Muscle layer of duodenum (tissue), 2 donors: ENCODE measurements around the gene CHKB.
"Not testable (repeated sequence)": the region's sequence is repeated elsewhere in the genome, so short reads cannot be mapped to it uniquely, and the experiment has no call there.

Experiments used
- H3K27ac ChIP-seq: one replicate; pipeline ENCODE4 v1.7.0; 2013; ENCODE audit warnings: mild to moderate bottlenecking, low read length
- H3K27me3 ChIP-seq: one replicate; pipeline ENCODE4 v1.7.0; 2013; ENCODE audit warnings: low read depth, mild to moderate bottlenecking, control low read depth, low read length
- H3K36me3 ChIP-seq, 2 donors: one replicate each; pipeline ENCODE4 v1.7.0; 2013; ENCODE audit warnings: low read length in 2 of 2, control low read depth in 1 of 2, mild to moderate bottlenecking in 1 of 2; ENCODE audit not compliant: insufficient read depth in 2 of 2, control insufficient read depth in 1 of 2
- H3K4me1 ChIP-seq, 2 donors: one replicate each; pipeline ENCODE4 v1.7.0; 2013; ENCODE audit warnings: low read length in 2 of 2, mild to moderate bottlenecking in 2 of 2, control low read depth in 1 of 2, moderate library complexity in 1 of 2; ENCODE audit not compliant: insufficient read depth in 2 of 2, control insufficient read depth in 1 of 2
- H3K4me3 ChIP-seq, 2 donors: one replicate each; pipeline ENCODE4 v1.7.0; 2013; ENCODE audit warnings: low read length in 2 of 2, low read depth in 1 of 2, mild to moderate bottlenecking in 1 of 2
- H3K9me3 ChIP-seq, 2 donors: one replicate each; pipeline ENCODE4 v1.7.0; 2013; ENCODE audit warnings: low read length in 2 of 2, control low read depth in 1 of 2, mild to moderate bottlenecking in 1 of 2; ENCODE audit not compliant: control insufficient read depth in 1 of 2
- donor health status: healthy.

Gene CHKB

DNA sequence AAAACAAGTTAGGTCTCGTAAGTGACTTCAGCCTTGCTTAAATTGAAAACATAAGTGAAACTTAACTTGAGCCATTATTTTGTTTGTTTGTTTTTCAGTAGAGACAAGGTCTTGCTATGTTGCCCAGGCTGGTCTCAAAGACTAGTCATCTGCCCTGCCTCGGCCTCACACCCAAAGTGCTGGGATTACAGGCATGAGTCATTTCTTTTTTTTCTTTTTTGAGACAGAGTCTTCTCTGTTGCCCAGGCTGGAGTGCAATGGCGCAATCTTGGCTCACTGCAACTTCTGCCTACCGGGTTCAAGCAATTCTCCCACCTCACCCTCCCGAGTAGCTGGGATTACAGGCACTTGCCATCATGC is 41.0 kb downstream of the CHKB start:
- H3K9me3 ChIP-seq = not testable (repeated sequence)

DNA sequence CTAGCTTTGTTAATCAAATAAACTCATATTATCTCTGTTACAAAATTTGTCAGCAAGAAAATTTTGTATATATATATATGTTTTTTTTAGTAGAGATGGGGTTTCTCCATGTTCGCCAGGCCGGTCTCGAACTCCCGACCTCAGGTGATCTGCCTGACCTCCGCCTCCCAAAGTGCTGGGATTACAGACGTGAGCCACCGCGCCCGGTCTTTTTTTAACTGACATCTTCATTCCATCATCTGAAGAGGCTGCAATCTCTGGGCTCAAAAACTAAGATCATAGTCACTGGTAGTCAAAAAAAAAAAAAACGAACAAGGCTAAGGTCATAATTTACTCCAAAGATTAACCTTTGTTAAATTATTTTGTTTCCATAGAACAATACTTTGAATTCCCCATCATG is 42.3 kb downstream of the CHKB start:
- no peaks in the 10 kb centered on the region for H3K9me3 ChIP-seq
- no peaks in the 10 kb centered on the region for H3K27me3 ChIP-seq
- H3K27ac ChIP-seq = peak overlapping the region; percentile 64
- peaks cover 4 to 9% of the 10 kb centered on the region in 2 donors for H3K4me1 ChIP-seq
- no peak overlapping the region for H3K4me3 ChIP-seq
- H3K36me3 ChIP-seq = no peaks in the 10 kb centered on the region

More for the DNA sequence above, 41.0 kb downstream of the CHKB start:
- not testable (repeated sequence) for H3K27me3 ChIP-seq, H3K36me3 ChIP-seq, H3K4me3 ChIP-seq, H3K4me1 ChIP-seq
- H3K27ac ChIP-seq = peak overlapping the region; percentile 45

DNA sequence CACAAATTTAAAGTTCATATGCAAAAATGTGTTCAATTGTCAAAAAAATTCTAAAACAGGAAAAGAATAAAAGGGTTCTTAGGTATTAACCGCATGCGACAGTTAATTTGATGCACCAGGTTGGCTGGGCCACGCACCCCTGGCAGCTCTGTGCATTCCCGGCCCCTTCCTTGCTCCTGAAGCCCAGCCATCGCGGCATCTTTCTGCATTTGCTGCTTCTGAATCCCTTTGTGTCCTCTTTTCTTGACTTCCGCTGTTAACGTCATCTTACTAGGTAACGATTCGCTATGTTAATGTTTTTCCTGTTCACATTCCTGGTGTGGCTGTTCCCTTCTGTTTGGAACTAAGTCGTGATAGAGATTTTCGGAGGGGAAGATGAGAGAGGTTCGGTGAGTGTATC is 44.9 kb downstream of the CHKB start:
- Histone ChIP-seq H3K4me3 (no peak overlapping the region), H3K27ac (peak overlapping the region; percentile 73), H3K4me1 (peaks cover 0 to 9% of the 10 kb centered on the region in 2 donors), H3K27me3 (no peaks in the 10 kb centered on the region), H3K9me3 (no peaks in the 10 kb centered on the region), H3K36me3 (no peaks in the 10 kb centered on the region)

DNA sequence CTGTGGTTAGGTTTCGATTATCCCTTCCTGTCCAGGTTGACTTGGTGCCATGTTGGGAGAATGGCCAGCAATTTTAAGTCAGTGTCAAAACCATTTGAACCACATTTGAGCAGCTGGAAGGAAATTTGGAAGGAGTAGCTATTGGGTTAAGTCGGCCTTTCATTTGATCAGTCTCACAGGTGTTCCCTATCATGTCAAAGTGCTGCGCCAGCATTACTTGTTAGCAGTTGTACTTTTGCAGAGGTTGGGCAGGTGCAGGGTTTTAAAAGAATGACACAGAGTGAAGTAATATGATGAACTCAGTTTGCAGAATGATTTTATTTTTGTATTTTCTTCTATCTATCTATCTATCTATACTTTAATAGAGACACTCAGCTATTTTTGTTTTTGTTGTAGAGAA is 46.4 kb downstream of the CHKB start:
- Histone ChIP-seq H3K27ac (no peak overlapping the region), H3K36me3 (no peaks in the 10 kb centered on the region), H3K9me3 (no peaks in the 10 kb centered on the region), H3K4me1 (peaks cover 9 to 15% of the 10 kb centered on the region in 2 donors), H3K27me3 (no peaks in the 10 kb centered on the region), H3K4me3 (no peak overlapping the region)

DNA sequence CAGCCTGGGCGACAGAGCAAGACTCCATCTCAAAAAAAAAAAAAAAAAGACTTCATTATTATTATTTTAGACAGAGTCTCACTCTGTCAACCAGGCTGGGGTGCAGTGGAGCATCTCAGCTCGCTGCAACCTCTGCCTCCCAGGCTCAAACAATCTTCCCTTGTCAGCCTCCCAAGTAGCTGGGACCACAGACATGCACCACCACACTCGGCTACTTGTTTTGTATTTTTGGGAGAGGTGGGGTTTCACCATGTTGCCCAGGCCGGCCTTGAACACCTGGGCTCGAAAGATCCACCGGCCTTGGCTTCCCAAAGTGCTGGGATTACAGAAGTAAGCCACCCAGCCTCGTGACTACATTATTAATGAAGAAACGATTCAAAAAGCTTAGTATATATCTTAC is 47.5 kb downstream of the CHKB start:
- no peaks in the 10 kb centered on the region for H3K27me3 ChIP-seq
- H3K36me3 ChIP-seq = peaks cover 0 to 1% of the 10 kb centered on the region in 2 donors
- H3K9me3 ChIP-seq = no peaks in the 10 kb centered on the region
- H3K4me3 ChIP-seq = no peak overlapping the region
- H3K4me1 ChIP-seq = peaks cover 5 to 26% of the 10 kb centered on the region in 2 donors
- no peak overlapping the region for H3K27ac ChIP-seq

DNA sequence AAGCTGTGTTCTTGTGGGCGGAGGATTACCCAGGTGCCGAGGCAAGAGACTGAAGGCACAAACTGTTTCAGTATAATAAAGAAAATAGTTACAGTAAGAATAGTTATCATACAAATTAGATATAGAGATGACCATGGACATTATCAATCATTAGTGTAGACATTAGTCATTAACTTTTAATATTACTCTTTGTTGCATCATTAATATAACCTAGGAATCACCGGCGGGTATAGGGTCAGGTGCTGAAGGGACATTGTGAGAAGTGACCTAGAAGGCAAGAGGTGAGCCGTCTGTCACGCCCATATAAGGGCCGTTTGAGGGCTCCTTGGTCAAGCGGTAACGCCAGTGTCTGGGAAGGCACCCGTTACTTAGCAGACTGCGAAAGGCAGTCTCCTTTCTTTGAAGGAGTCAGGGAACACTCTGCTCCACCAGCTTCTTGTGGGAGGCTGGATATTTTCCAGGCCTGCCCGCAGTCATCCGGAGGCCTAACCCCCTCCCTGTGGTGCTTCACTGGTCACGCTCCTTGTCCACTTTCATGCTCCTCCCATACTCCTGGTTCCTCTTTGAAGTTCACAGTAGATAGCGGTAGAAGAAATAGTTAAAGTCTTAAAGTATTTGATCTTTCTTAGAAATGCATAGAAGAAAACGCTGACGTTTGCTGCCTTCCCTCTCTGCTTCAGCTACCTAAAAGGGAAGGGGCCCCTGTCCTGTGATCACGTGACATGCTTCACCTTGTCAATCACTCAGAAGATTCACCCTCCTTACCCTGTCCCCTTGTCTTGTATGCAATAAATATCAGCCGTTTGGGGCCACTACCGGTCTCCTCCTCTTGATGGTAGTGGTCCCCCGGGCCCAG is 48.6 kb downstream of the CHKB start:
- peaks cover under 1 to 32% of the 10 kb centered on the region in 2 donors for H3K4me1 ChIP-seq
- H3K9me3 ChIP-seq, H3K27ac ChIP-seq, H3K36me3 ChIP-seq, H3K4me3 ChIP-seq, H3K27me3 ChIP-seq: not testable (repeated sequence)

DNA sequence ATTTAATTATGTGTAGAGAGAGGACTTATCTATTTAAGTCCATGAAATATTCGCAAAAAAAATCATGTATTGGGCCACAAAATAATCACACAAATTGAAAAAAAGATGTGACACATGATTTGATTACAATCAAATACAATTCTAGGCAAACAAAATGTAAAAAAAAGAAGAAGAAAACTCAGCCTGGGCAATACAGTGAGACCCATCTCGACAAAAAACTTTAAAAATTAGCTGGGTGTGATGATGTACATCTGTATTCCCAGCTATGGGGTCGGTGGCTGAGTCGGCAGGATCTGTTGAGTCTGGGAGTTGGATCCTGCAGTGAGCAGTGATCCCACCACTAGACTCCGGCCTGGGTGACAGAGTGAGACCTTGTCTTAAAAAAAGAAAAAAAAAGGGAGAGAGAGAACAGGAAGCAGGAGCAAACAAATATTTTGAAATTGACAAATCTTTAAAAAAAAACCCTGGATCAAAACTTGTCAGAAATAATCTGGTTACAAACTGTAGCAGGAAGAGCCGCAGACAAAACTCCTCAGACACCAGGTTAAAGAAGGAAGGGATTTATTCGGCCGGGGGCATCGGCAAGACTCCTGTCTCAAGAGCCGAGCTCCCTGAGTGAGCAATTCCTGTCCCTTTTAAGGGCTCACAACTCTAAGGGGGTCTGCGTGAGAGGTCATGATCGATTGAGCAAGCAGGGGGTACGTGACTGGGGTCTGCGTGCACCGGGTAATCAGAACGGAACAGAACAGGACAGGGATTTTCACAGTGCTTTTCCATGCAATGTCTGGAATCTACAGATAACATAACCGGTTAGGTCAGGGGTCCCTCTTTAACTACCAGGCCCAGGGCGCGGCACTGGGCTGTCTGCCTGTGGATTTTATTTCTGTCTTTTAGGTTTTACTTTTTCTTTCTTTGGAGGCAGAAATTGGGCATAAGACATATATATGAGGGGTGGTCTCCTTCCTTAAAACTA is 49.5 kb downstream of the CHKB start:
- H3K36me3 ChIP-seq = peaks cover 3% of the 10 kb centered on the region in 2 donors
- H3K4me1 ChIP-seq = peaks cover 4 to 32% of the 10 kb centered on the region in 2 donors
- H3K4me3 ChIP-seq = no peak overlapping the region
- H3K27me3 ChIP-seq = no peaks in the 10 kb centered on the region
- no peaks in the 10 kb centered on the region for H3K9me3 ChIP-seq
- H3K27ac ChIP-seq = peak overlapping the region; percentile 56

DNA sequence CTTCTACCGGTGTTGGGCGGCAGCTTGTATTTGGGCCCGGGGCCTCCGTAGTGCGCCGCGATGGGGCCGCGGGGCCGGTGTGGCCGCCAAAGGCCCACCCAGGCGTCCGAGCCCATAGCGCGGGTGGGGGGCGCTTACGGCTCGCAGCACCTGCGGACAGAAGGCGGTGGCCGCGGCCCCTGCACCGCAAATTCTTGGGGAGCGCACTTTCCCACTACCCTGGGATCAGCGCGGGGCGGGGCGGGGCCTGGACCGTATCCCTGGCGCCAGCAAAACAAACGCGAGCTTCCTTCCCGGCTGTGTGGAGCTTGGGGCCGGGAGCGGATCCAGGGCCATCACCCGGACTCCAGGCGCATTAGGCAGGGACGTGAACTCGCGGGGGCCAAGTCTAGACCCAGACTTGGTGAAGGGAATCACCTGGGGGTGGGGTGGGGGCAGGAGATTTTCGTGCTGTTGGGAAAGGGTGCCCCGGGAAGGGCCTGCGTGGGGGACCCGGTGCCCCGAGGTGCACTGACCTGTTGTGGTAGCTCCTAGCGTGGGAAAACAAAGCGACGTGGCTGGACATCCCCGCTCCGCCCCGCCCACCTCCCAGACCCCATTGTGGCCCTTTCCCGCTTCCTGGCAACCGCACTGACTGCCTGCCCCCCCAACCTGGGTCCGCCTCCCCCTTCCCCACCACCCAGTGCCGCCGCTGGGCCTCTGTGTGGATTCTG is 50.5 kb downstream of the CHKB start:
- peaks cover 3% of the 10 kb centered on the region in 2 donors for H3K36me3 ChIP-seq
- H3K27me3 ChIP-seq = no peaks in the 10 kb centered on the region
- peak overlapping the region; percentile 56 to 61 for H3K4me3 ChIP-seq
- peak overlapping the region; percentile 56 for H3K27ac ChIP-seq
- no peaks in the 10 kb centered on the region for H3K9me3 ChIP-seq
- H3K4me1 ChIP-seq = peaks cover 4 to 37% of the 10 kb centered on the region in 2 donors

DNA sequence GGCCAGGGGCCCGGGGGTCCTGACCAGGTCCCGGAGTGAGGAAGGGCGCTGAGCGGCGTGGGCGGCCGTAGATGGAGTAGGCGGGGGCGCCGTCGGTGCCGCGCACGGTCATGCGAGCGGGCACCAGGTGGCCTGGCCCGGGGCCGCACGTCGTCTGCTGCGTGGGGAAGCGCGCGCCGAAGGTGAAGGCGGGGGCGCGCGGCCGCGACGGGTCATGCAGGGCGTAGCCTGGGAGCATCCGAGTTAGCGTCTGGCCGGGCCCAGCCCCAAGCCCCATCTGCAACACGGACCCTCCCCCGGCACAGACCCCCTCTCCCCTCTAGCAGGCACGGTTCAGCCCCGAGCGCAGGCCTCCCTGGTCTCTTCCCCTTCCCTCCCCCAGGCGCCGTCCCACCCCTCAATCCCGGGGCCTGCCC is 51.1 kb downstream of the CHKB start:
- no peaks in the 10 kb centered on the region for H3K9me3 ChIP-seq
- peak overlapping the region; percentile 56 to 61 for H3K4me3 ChIP-seq
- peaks cover 4 to 42% of the 10 kb centered on the region in 2 donors for H3K4me1 ChIP-seq
- peaks cover 3% of the 10 kb centered on the region in 2 donors for H3K36me3 ChIP-seq
- no peaks in the 10 kb centered on the region for H3K27me3 ChIP-seq
- peak overlapping the region; percentile 98 for H3K27ac ChIP-seq

DNA sequence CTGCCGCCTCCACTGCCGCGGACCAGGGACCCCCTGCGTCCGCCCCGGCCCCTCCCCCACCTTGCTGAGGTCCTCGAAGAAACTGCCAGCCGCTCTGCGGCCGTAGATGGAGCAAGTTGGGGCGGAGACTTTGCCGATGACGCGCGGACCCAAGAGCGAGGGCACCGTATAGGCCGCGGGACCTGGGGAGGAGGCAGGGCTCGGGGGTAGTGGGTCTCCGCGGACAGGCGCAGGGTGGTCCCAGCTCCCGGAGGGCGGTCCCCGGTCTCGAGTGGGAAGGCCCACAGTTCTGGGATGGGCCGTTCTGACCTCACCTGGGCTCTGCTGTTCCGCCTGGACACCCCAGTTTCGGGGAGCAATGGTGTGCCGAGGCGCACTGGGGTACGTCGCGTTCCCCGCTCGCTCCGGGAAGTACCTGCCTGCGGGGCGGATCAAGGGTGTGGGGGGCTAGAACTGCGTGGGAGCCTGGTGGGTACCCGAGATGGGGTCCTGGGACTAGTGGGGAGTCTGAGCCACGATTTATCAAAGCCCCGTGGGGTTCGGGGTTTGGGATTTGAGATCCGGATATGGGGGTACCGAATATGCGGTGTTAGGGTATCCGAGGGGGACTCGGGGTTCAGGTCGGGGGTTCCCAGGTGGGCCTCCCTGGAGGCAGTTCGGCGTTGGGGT is 51.6 kb downstream of the CHKB start:
- Histone ChIP-seq H3K36me3 (peaks cover 3% of the 10 kb centered on the region in 2 donors), H3K27me3 (no peaks in the 10 kb centered on the region), H3K27ac (peak overlapping the region; percentile 98), H3K4me3 (peak overlapping the region; percentile 56 to 61), H3K4me1 (peaks cover 4 to 48% of the 10 kb centered on the region in 2 donors), H3K9me3 (no peaks in the 10 kb centered on the region)
